GM10266 (cell line): ENCODE measurements around the gene CENPP.

Source experiments
- DNase-seq: peaks from one replicate; pipeline ENCODE4 v3.0.0; 2012; ENCODE audit errors: extremely low spot score
- CTCF ChIP-seq: IDR thresholded peaks from 2 replicates; pipeline ENCODE4 v1.5.1; 2012; ENCODE audit warnings: mild to moderate bottlenecking, low read depth; ENCODE audit not compliant: control insufficient read depth, insufficient read depth; ENCODE audit errors: missing control alignments

Gene CENPP

GRCh38 chr9:92640398-92641091 is 314.8 kb downstream of the CENPP start:
- DNase-seq, result no peak
- no peak for TF ChIP-seq CTCF

- no peak for TF ChIP-seq CTCF
- DNase-seq, result no peak
These were observed 315.5 kb downstream of the CENPP start for GRCh38 chr9:92641092-92641809.

GRCh38 chr9:92642041-92642451 is 316.3 kb downstream of the CENPP start:
- DNase-seq, result no peak
- no peak for TF ChIP-seq CTCF

GRCh38 chr9:92642564-92642963 is 316.8 kb downstream of the CENPP start:
- no peak for TF ChIP-seq CTCF
- DNase-seq, result no peak

GRCh38 chr9:92644278-92644677 is 318.5 kb downstream of the CENPP start:
- TF ChIP-seq CTCF, result no peak
- DNase-seq, result no peak

GRCh38 chr9:92645041-92645440 is 319.3 kb downstream of the CENPP start:
- no peak for DNase-seq
- no peak for TF ChIP-seq CTCF
